RPMI8226 (cell line): ENCODE results near the gene MAP7D2.

Experiments
- DNase-seq: peaks from one replicate; pipeline ENCODE4 v3.0.0-alpha.2; 2015

MAP7D2 gene

GRCh38 chrX:20112022-20112774 is 4.5 kb downstream of the MAP7D2 start:
- no peak for DNase-seq

GRCh38 chrX:20111271-20111670 is 5.4 kb downstream of the MAP7D2 start:
- no peak for DNase-seq

GRCh38 chrX:20101934-20102581 is 14.6 kb downstream of the MAP7D2 start:
- DNase-seq: no peak

- DNase-seq: no peak
These were observed 25.2 kb downstream of the MAP7D2 start for GRCh38 chrX:20091499-20091898.

- DNase-seq: no peak
These were observed 26.9 kb downstream of the MAP7D2 start for GRCh38 chrX:20089845-20090244.

- DNase-seq: no peak
These were observed 36.4 kb downstream of the MAP7D2 start for GRCh38 chrX:20080277-20080676.

- no peak for DNase-seq
These were observed 45.1 kb downstream of the MAP7D2 start for GRCh38 chrX:20071511-20072079.

GRCh38 chrX:20067709-20068561 is 48.8 kb downstream of the MAP7D2 start:
- peak; percentile 77 for DNase-seq

- peak; percentile 59 for DNase-seq
These were observed 49.6 kb downstream of the MAP7D2 start for GRCh38 chrX:20066968-20067708.

GRCh38 chrX:20063716-20064351 is 52.9 kb downstream of the MAP7D2 start:
- DNase-seq: no peak

- peak; percentile 80 for DNase-seq
These were observed 53.6 kb downstream of the MAP7D2 start for GRCh38 chrX:20063153-20063552.

GRCh38 chrX:20061855-20062254 is 54.9 kb downstream of the MAP7D2 start:
- DNase-seq: peak; percentile 35

- peak; percentile 80 for DNase-seq
These were observed 55.6 kb downstream of the MAP7D2 start for GRCh38 chrX:20060961-20061748.

- no peak for DNase-seq
These were observed 57.1 kb downstream of the MAP7D2 start for GRCh38 chrX:20059467-20060128.

GRCh38 chrX:20057479-20057878 is 59.2 kb downstream of the MAP7D2 start:
- no peak for DNase-seq

GRCh38 chrX:20056704-20057103 is 60.0 kb downstream of the MAP7D2 start:
- no peak for DNase-seq

- no peak for DNase-seq
These were observed 63.2 kb downstream of the MAP7D2 start for GRCh38 chrX:20053537-20053936.

- no peak for DNase-seq
These were observed 69.8 kb downstream of the MAP7D2 start for GRCh38 chrX:20046864-20047263.

GRCh38 chrX:20046223-20046622 is 70.5 kb downstream of the MAP7D2 start:
- DNase-seq: no peak

GRCh38 chrX:20042221-20042620 is 74.5 kb downstream of the MAP7D2 start:
- DNase-seq: no peak

- no peak for DNase-seq
These were observed 77.7 kb downstream of the MAP7D2 start for GRCh38 chrX:20038966-20039365.
